Mammary epithelial cell (primary cell): ENCODE results near the gene SMAD6.

ENCODE experiments used
- CTCF ChIP-seq, 2 donors: IDR thresholded peaks in 1 of 2; conservative IDR thresholded peaks in 1 of 2; 2 replicates each; pipeline ENCODE4 v1.5.1; 2011 to 2012; ENCODE audit warnings: inconsistent platforms in 2 of 2, low read length in 2 of 2, mild to moderate bottlenecking in 2 of 2, control low read depth in 1 of 2, low read depth in 1 of 2; ENCODE audit not compliant: insufficient read depth in 1 of 2; ENCODE audit errors: extremely low read depth in 1 of 2
- EZH2 ChIP-seq: IDR thresholded peaks from 2 replicates; pipeline ENCODE4 v1.6.1; 2012; ENCODE audit warnings: low read length, inconsistent platforms, borderline replicate concordance

- TF ChIP-seq EZH2 (no peak), CTCF (conservative IDR thresholded peaks at IDR 0.05 in 1 of 2, IDR thresholded peaks at IDR 0.05 in 1 of 2; ENCODE audit: extremely low read depth in 1 of 2, insufficient read depth in 1 of 2, low read depth in 1 of 2, low read length in 2 of 2) (no peak)
Measured at GRCh38 chr15:66740802-66741201, 38.8 kb downstream of the SMAD6 start.
